SK-N-SH (cell line): Measurements from ENCODE around the gene CFAP57. TPM values are rescaled to one million over a fixed set of nuclear protein-coding genes. Genes with fewer than 3 reads are reported as not detected.

Experiments used
- CTCF ChIA-PET: fragments of 300-600, 350-600 bp; formaldehyde crosslinking; extraction: SDS; loops from one replicate; lab custom pipeline; 2021; lab: Yijun Ruan, JAX
- POLR2A ChIA-PET: fragments of 350-600 bp; sonication (Branson Sonifier 250); formaldehyde crosslinking; extraction: SDS; loops from one replicate; lab custom pipeline; 2020; ENCODE audit warnings: antibody characterized with exemption, inconsistent platforms; lab: Yijun Ruan, JAX
- DNase-seq: peaks from one replicate; pipeline ENCODE4 v3.0.0; 2012
- H2AFZ ChIP-seq: fragments of 200-600 bp; sonication (generic); 2 replicates; pipeline ENCODE4 v1.8.1; 2016; ENCODE audit warnings: antibody characterized with exemption, mild to moderate bottlenecking, low read depth
- H3F3A ChIP-seq: fragments of 200-600 bp; sonication (generic); replicated peaks from 2 replicates; pipeline ENCODE3; 2016; ENCODE audit warnings: antibody characterized with exemption, mild to moderate bottlenecking; ENCODE audit not compliant: insufficient read depth
- H3K27ac ChIP-seq, 2 experiments: fragments of 200-500 bp in 1 of 2; fragments of 200-600 bp in 1 of 2; sonication (Bioruptor generic) in 1 of 2; sonication (generic), shearing (Covaris generic) in 1 of 2; 2 replicates each; pipeline versions ENCODE4 v1.5.1 to v1.6.1; 2014 to 2016; ENCODE audit warnings: low read depth in 2 of 2, inconsistent platforms in 1 of 2, low read length in 1 of 2, mild to moderate bottlenecking in 1 of 2, mixed read lengths in 1 of 2
- H3K27me3 ChIP-seq: fragments of 200-600 bp; sonication (generic), shearing (Covaris generic); 2 replicates; pipeline ENCODE4 v1.6.1; 2016; ENCODE audit warnings: mixed run types; ENCODE audit not compliant: insufficient read depth
- H3K36me3 ChIP-seq, 2 experiments: fragments of 200-500 bp in 1 of 2; fragments of 200-600 bp in 1 of 2; sonication (Bioruptor generic) in 1 of 2; sonication (generic) in 1 of 2; replicated peaks in 1 of 2; 2 replicates each; pipeline versions ENCODE3 to v1.5.1; 2014 to 2016; ENCODE audit warnings: low read length in 1 of 2, mild to moderate bottlenecking in 1 of 2; ENCODE audit not compliant: insufficient read depth in 2 of 2, control insufficient read depth in 1 of 2
- H3K4me1 ChIP-seq, 2 experiments: fragments of 200-500 bp in 1 of 2; fragments of 200-600 bp in 1 of 2; sonication (Bioruptor generic) in 1 of 2; sonication (generic), shearing (Covaris generic) in 1 of 2; 2 replicates each; pipeline versions ENCODE4 v1.5.1 to v1.6.1; 2014 to 2016; ENCODE audit warnings: low read depth in 1 of 2, low read length in 1 of 2, mixed run types in 1 of 2; ENCODE audit not compliant: insufficient read depth in 2 of 2, control insufficient read depth in 1 of 2
- H3K4me2 ChIP-seq: fragments of 200-600 bp; sonication (generic), shearing (Covaris generic); 2 replicates; pipeline ENCODE4 v1.6.1; 2017; ENCODE audit warnings: mixed run types
- H3K4me3 ChIP-seq, 2 experiments: fragments of 200-500 bp in 1 of 2; fragments of 200-600 bp in 1 of 2; sonication (Bioruptor generic) in 1 of 2; sonication (generic), shearing (Covaris generic) in 1 of 2; 2 replicates each; pipeline versions ENCODE4 v1.5.1 to v1.8.1; 2014 to 2016; ENCODE audit warnings: low read depth in 2 of 2, inconsistent platforms in 1 of 2, low read length in 1 of 2, mild to moderate bottlenecking in 1 of 2, mixed read lengths in 1 of 2, moderate library complexity in 1 of 2
- H3K79me2 ChIP-seq: fragments of 200-600 bp; sonication (generic); 2 replicates; pipeline ENCODE4 v1.8.1; 2017; ENCODE audit warnings: mild to moderate bottlenecking; ENCODE audit not compliant: insufficient read depth
- H3K9ac ChIP-seq: fragments of 200-600 bp; sonication (generic); 2 replicates; pipeline ENCODE4 v1.6.1; 2017; ENCODE audit warnings: mixed run types
- H3K9me2 ChIP-seq: fragments of 200-600 bp; sonication (generic); 2 replicates; pipeline ENCODE4 v1.6.1; 2017; ENCODE audit warnings: mixed run types
- H3K9me3 ChIP-seq: fragments of 200-600 bp; sonication (generic); 2 replicates; pipeline ENCODE4 v1.6.1; 2017; ENCODE audit warnings: mixed run types, mild to moderate bottlenecking, moderate library complexity
- H4K20me1 ChIP-seq: fragments of 200-600 bp; sonication (generic); 2 replicates; pipeline ENCODE4 v1.6.1; 2017; ENCODE audit warnings: mild to moderate bottlenecking, mixed run types; ENCODE audit not compliant: insufficient read depth
- CHD2 ChIP-seq: fragments of 150-350 bp; IDR thresholded peaks from 2 replicates; pipeline ENCODE4 v1.6.1; 2018; ENCODE audit warnings: low read length; ENCODE audit not compliant: partially characterized antibody
- EP300 ChIP-seq, 2 experiments: IDR thresholded peaks; 2 replicates each; pipeline versions ENCODE4 v1.4.0 to v1.6.1; 2012; ENCODE audit warnings: borderline replicate concordance in 1 of 2, low read depth in 1 of 2, low read length in 1 of 2
- EZH2phosphoT487 ChIP-seq: fragments of 200-600 bp; sonication (generic); IDR thresholded peaks from 2 replicates; pipeline ENCODE4 v1.6.1; 2017; ENCODE audit warnings: low read depth, mixed run types, mild to moderate bottlenecking, antibody characterized with exemption, moderate library complexity, borderline replicate concordance
- FOXJ3 ChIP-seq: sonication (generic); formaldehyde crosslinking; IDR thresholded peaks from 2 replicates; pipeline ENCODE4 v1.5.1; 2020; ENCODE audit warnings: mild to moderate bottlenecking, missing genetic modification reagents
- GABPA ChIP-seq: IDR thresholded peaks from 2 replicates; pipeline ENCODE4 v1.4.0; 2012; ENCODE audit warnings: low read depth, mild to moderate bottlenecking
- MEF2A ChIP-seq: IDR thresholded peaks from 2 replicates; pipeline ENCODE4 v1.4.0; 2012; ENCODE audit warnings: low read depth, borderline replicate concordance
- MXI1 ChIP-seq: IDR thresholded peaks from 2 replicates; pipeline ENCODE4 v1.6.1; 2012; ENCODE audit warnings: mild to moderate bottlenecking, low read depth, low read length, improper control_type of control experiment
- NRF1 ChIP-seq: IDR thresholded peaks from 2 replicates; pipeline ENCODE4 v1.6.1; 2012; ENCODE audit warnings: low read depth, mild to moderate bottlenecking, low read length
- POLR2AphosphoS5 ChIP-seq: IDR thresholded peaks from 2 replicates; pipeline ENCODE4 v1.6.1; 2012; ENCODE audit warnings: low read depth, low read length
- RCOR1 ChIP-seq: fragments of 150-350 bp; IDR thresholded peaks from 2 replicates; pipeline ENCODE4 v1.6.1; 2017; ENCODE audit warnings: antibody characterized with exemption, low read length
- REST ChIP-seq: IDR thresholded peaks from 2 replicates; pipeline ENCODE4 v1.6.1; 2012; ENCODE audit warnings: mild to moderate bottlenecking, low read depth, low read length, moderate library complexity
- RXRA ChIP-seq: IDR thresholded peaks from 2 replicates; pipeline ENCODE4 v1.4.0; 2012; ENCODE audit warnings: low read depth, mild to moderate bottlenecking, borderline replicate concordance
- TAF1 ChIP-seq: IDR thresholded peaks from 2 replicates; pipeline ENCODE4 v1.6.1; 2012; ENCODE audit warnings: low read depth, mild to moderate bottlenecking, low read length, moderate library complexity, borderline replicate concordance
- TCF12 ChIP-seq: IDR thresholded peaks from 2 replicates; pipeline ENCODE4 v1.4.0; 2012
- YY1 ChIP-seq: IDR thresholded peaks from 2 replicates; pipeline ENCODE4 v1.4.0; 2012; ENCODE audit warnings: low read depth, mild to moderate bottlenecking
- WGBS: methylation state at CpG from one replicate; pipeline ENCODE4 v1.1.6; 2017; ENCODE audit warnings: low lambda C conversion rate; 5-methylcytosine and 5-hydroxymethylcytosine counted together
- polyA plus RNA-seq, 3 experiments: library from polyadenylated mRNA; depleted of rRNA; stranded (reverse); fragments of >200 nt; gene quantifications; 2 replicates each; pipeline ENCODE4 v1.2.3, GENCODE V29; 2012
- TF ChIP-seq, protein P1 (sequence below): fragments of 200-600 bp; sonication (generic); IDR thresholded peaks from 2 replicates; pipeline ENCODE4 v1.6.1; 2017; ENCODE audit warnings: antibody characterized with exemption, mild to moderate bottlenecking, moderate library complexity
- TF ChIP-seq, protein P2 (sequence below): IDR thresholded peaks from 2 replicates; pipeline ENCODE4; 2012
- TF ChIP-seq, protein P3 (sequence below): IDR thresholded peaks from 2 replicates; pipeline ENCODE4 v1.4.0; 2012; ENCODE audit warnings: low read depth, borderline replicate concordance

The CFAP57 gene
- polyA plus RNA-seq, 1 of the 3 experiments (the other 2 are of a cell fraction): 0.36 TPM

GRCh38 chr1:43267818-43268425 lies 95.8 kb downstream of the CFAP57 start:
- H3K4me2 ChIP-seq: no peak overlapping the region
- H3K9me2 ChIP-seq: no peaks in the 10 kb centered on the region
- no peak overlapping the region for H3K27ac ChIP-seq
- WGBS: 65% methylated on average over 3 of the region's 3 CpGs
- no peaks in the 10 kb centered on the region for H3F3A ChIP-seq
- H3K9ac ChIP-seq: no peak overlapping the region
- POLR2A ChIA-PET: no interaction called here
- H3K36me3 ChIP-seq: no peaks in the 10 kb centered on the region
- H3K27me3 ChIP-seq: no peaks in the 10 kb centered on the region
- H3K9me3 ChIP-seq: peaks cover 9% of the 10 kb centered on the region
- TF ChIP-seq, protein P1, sequence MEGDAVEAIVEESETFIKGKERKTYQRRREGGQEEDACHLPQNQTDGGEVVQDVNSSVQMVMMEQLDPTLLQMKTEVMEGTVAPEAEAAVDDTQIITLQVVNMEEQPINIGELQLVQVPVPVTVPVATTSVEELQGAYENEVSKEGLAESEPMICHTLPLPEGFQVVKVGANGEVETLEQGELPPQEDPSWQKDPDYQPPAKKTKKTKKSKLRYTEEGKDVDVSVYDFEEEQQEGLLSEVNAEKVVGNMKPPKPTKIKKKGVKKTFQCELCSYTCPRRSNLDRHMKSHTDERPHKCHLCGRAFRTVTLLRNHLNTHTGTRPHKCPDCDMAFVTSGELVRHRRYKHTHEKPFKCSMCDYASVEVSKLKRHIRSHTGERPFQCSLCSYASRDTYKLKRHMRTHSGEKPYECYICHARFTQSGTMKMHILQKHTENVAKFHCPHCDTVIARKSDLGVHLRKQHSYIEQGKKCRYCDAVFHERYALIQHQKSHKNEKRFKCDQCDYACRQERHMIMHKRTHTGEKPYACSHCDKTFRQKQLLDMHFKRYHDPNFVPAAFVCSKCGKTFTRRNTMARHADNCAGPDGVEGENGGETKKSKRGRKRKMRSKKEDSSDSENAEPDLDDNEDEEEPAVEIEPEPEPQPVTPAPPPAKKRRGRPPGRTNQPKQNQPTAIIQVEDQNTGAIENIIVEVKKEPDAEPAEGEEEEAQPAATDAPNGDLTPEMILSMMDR: no peak
- TF ChIP-seq EZH2phosphoT487 (no peak), CHD2 (no peak), YY1 (no peak), TAF1 (no peak), RXRA (no peak), GABPA (no peak), REST (no peak), FOXJ3 (CRISPR knock-in tag) (no peak), POLR2AphosphoS5 (no peak), TCF12 (no peak), RCOR1 (no peak), MEF2A (no peak), MXI1 (no peak), NRF1 (no peak), EP300 (IDR thresholded peaks at IDR 0.05; ENCODE audit: borderline replicate concordance in 1 of 2, low read depth in 1 of 2, low read length in 1 of 2) (no peak)
- TF ChIP-seq, protein P2, sequence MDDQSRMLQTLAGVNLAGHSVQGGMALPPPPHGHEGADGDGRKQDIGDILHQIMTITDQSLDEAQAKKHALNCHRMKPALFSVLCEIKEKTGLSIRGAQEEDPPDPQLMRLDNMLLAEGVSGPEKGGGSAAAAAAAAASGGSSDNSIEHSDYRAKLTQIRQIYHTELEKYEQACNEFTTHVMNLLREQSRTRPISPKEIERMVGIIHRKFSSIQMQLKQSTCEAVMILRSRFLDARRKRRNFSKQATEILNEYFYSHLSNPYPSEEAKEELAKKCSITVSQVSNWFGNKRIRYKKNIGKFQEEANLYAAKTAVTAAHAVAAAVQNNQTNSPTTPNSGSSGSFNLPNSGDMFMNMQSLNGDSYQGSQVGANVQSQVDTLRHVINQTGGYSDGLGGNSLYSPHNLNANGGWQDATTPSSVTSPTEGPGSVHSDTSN: no peak
- TF ChIP-seq, protein P3, sequence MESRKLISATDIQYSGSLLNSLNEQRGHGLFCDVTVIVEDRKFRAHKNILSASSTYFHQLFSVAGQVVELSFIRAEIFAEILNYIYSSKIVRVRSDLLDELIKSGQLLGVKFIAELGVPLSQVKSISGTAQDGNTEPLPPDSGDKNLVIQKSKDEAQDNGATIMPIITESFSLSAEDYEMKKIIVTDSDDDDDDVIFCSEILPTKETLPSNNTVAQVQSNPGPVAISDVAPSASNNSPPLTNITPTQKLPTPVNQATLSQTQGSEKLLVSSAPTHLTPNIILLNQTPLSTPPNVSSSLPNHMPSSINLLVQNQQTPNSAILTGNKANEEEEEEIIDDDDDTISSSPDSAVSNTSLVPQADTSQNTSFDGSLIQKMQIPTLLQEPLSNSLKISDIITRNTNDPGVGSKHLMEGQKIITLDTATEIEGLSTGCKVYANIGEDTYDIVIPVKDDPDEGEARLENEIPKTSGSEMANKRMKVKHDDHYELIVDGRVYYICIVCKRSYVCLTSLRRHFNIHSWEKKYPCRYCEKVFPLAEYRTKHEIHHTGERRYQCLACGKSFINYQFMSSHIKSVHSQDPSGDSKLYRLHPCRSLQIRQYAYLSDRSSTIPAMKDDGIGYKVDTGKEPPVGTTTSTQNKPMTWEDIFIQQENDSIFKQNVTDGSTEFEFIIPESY: no peak
- H3K79me2 ChIP-seq: no peaks in the 10 kb centered on the region
- no peak for DNase-seq
- no peaks in the 10 kb centered on the region for H4K20me1 ChIP-seq
- no peak overlapping the region for H2AFZ ChIP-seq
- no peaks in the 10 kb centered on the region for H3K4me1 ChIP-seq
- no peak overlapping the region for H3K4me3 ChIP-seq
- CTCF ChIA-PET: no interaction called here
